ENCODE measurements around the gene VAV2.

Gene VAV2

GRCh38 chr9:133978899-133979272, 13.2 kb downstream of the VAV2 start:
- DNase-seq (ENCODE audit: low read depth), result no peak
- no peak for TF ChIP-seq CTCF (IDR thresholded peaks at IDR 0.05; ENCODE audit: insufficient read depth, low read depth, low read length, missing control alignments)
- no peak overlapping the region for H3K4me3 ChIP-seq (ENCODE audit: low read length)

- TF ChIP-seq CTCF (IDR thresholded peaks at IDR 0.05; ENCODE audit: insufficient read depth, low read depth, low read length, missing control alignments), result no peak
- no peak overlapping the region for H3K4me3 ChIP-seq (ENCODE audit: low read length)
- no peak for DNase-seq (ENCODE audit: low read depth)
Measured at GRCh38 chr9:133978226-133978898, 13.8 kb downstream of the VAV2 start.

- H3K4me3 ChIP-seq (ENCODE audit: low read length), result no peak overlapping the region
- DNase-seq (ENCODE audit: low read depth), result no peak
- TF ChIP-seq CTCF (IDR thresholded peaks at IDR 0.05; ENCODE audit: insufficient read depth, low read depth, low read length, missing control alignments), result no peak
Measured at GRCh38 chr9:133977421-133978201, 14.5 kb downstream of the VAV2 start.

- no peak overlapping the region for H3K4me3 ChIP-seq (ENCODE audit: low read length)
- TF ChIP-seq CTCF (IDR thresholded peaks at IDR 0.05; ENCODE audit: insufficient read depth, low read depth, low read length, missing control alignments), result no peak
- no peak for DNase-seq (ENCODE audit: low read depth)
Measured at GRCh38 chr9:133976887-133977286, 15.2 kb downstream of the VAV2 start.

GRCh38 chr9:133976191-133976861, 15.8 kb downstream of the VAV2 start:
- no peak for DNase-seq (ENCODE audit: low read depth)
- no peak overlapping the region for H3K4me3 ChIP-seq (ENCODE audit: low read length)
- TF ChIP-seq CTCF (IDR thresholded peaks at IDR 0.05; ENCODE audit: insufficient read depth, low read depth, low read length, missing control alignments), result no peak

- H3K4me3 ChIP-seq (ENCODE audit: low read length), result no peak overlapping the region
- DNase-seq (ENCODE audit: low read depth), result no peak
- TF ChIP-seq CTCF (IDR thresholded peaks at IDR 0.05; ENCODE audit: insufficient read depth, low read depth, low read length, missing control alignments), result no peak
Measured at GRCh38 chr9:133975511-133975910, 16.6 kb downstream of the VAV2 start.
